Hypothalamus (tissue), 51 donors: ENCODE measurements around the gene MALAT1.

ENCODE experiments used
- DNase-seq, 51 donors: peaks; one replicate each; lab custom pipeline; 2025; lab: John Stamatoyannopoulos, UW

Gene MALAT1

GRCh38 chr11:65496304-65497140, 2.3 kb upstream of the MALAT1 start:
- peak in 7 of 51 donors; percentile 35 to 68 (median 65) for DNase-seq

GRCh38 chr11:65497141-65498041, 1.5 kb upstream of the MALAT1 start:
- DNase-seq, result peak; percentile 83 to 100 (median 98)

- DNase-seq, result peak in 19 of 51 donors; percentile 33 to 81 (median 44)
These were observed 661 bp upstream of the MALAT1 start for GRCh38 chr11:65498042-65498726.

- DNase-seq, result no peak
These were observed 193 bp upstream of the MALAT1 start for GRCh38 chr11:65498727-65498976.

GRCh38 chr11:65499713-65500386, 1.0 kb downstream of the MALAT1 start:
- DNase-seq, result no peak

GRCh38 chr11:65500387-65501185, 1.7 kb downstream of the MALAT1 start:
- DNase-seq, result peak in 18 of 51 donors; percentile 23 to 68 (median 40)

- peak in 1 of 51 donors; percentile 47 for DNase-seq
These were observed 2.3 kb downstream of the MALAT1 start for GRCh38 chr11:65501186-65501471.

GRCh38 chr11:65501472-65502273, 2.8 kb downstream of the MALAT1 start:
- DNase-seq, result peak in 1 of 51 donors; percentile 42

GRCh38 chr11:65502274-65502554, 3.4 kb downstream of the MALAT1 start:
- DNase-seq, result no peak

- DNase-seq, result peak in 2 of 51 donors; percentile 10 to 18
These were observed 3.9 kb downstream of the MALAT1 start for GRCh38 chr11:65502555-65503367.

- no peak for DNase-seq
These were observed 4.6 kb downstream of the MALAT1 start for GRCh38 chr11:65503368-65503948.

- peak in 2 of 51 donors; percentile 5 to 42 for DNase-seq
These were observed 5.3 kb downstream of the MALAT1 start for GRCh38 chr11:65503949-65504673.

GRCh38 chr11:65504674-65505465, 6.0 kb downstream of the MALAT1 start:
- peak in 2 of 51 donors; percentile 53 to 72 for DNase-seq

- DNase-seq, result peak in 8 of 51 donors; percentile 15 to 72 (median 36)
These were observed 6.8 kb downstream of the MALAT1 start for GRCh38 chr11:65505466-65506289.

GRCh38 chr11:65506290-65506771, 7.5 kb downstream of the MALAT1 start:
- peak in 2 of 51 donors; percentile 57 to 65 for DNase-seq
